ENCODE data around the gene KIF20A.
A peak's percentile ranks its signal among the peaks of the same experiment; 100 is the strongest.

The KIF20A gene

GRCh38 chr5:138159666-138160065 is 19.2 kb upstream of the KIF20A start:
- Histone ChIP-seq H3K27me3 (ENCODE audit: control insufficient read depth, insufficient read depth, low read length) (no peaks in the 10 kb centered on the region), H3K9ac (ENCODE audit: low read depth, low read length) (no peak overlapping the region), H3K4me1 (ENCODE audit: control insufficient read depth, insufficient read depth, low read length) (no peaks in the 10 kb centered on the region), H3K36me3 (ENCODE audit: control insufficient read depth, insufficient read depth, low read length) (peaks cover 66% of the 10 kb centered on the region), H3K9me3 (ENCODE audit: control insufficient read depth, insufficient read depth, low read length) (no peaks in the 10 kb centered on the region), H3K4me3 (ENCODE audit: low read depth, low read length) (no peak overlapping the region)

DNA sequence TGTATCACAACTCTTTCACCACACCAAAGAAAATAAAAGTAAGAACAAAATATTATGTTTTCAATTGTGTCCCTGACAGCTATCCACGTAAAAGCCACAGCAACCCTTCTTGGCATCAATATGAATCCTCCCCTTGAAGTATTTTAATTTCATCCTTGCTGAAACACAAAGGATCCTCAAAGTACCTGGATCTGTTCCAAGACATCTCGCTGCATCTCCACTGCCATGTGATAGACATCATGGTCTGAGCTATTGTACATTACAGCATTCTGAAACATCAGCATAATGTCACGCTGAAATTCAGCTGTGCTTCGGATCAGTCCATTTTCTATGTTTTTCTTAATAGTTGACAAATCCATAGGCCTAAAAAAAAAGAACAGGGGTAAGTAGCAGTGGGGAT is 18.2 kb upstream of the KIF20A start:
- Histone ChIP-seq H3K27me3 (ENCODE audit: control insufficient read depth, insufficient read depth, low read length) (no peaks in the 10 kb centered on the region), H3K4me1 (ENCODE audit: control insufficient read depth, insufficient read depth, low read length) (no peaks in the 10 kb centered on the region), H3K9me3 (ENCODE audit: control insufficient read depth, insufficient read depth, low read length) (no peaks in the 10 kb centered on the region), H3K9ac (ENCODE audit: low read depth, low read length) (no peak overlapping the region), H3K36me3 (ENCODE audit: control insufficient read depth, insufficient read depth, low read length) (peaks cover 72% of the 10 kb centered on the region), H3K4me3 (ENCODE audit: low read depth, low read length) (no peak overlapping the region)

DNA sequence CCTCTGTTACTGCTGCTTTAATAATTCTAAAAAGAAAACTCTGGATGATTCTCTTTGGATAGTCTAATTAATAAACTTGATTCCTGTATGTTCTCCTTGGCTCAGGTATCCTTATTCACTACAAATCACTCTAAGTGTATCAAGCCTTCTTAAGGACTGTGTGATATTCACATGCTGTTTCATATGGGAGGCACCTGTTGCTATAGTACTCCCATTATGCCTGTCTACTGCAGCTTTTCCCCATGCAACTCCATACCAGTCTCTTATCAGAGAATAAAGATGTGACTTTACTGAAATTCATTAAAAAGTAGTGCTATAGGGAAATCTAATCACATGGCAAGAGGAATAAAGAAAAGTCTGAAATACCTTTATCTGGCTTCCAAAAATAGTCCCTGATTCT is 15.2 kb upstream of the KIF20A start:
- Histone ChIP-seq H3K9me3 (ENCODE audit: control insufficient read depth, insufficient read depth, low read length) (no peaks in the 10 kb centered on the region), H3K4me1 (ENCODE audit: control insufficient read depth, insufficient read depth, low read length) (no peaks in the 10 kb centered on the region), H3K27me3 (ENCODE audit: control insufficient read depth, insufficient read depth, low read length) (no peaks in the 10 kb centered on the region), H3K4me3 (ENCODE audit: low read depth, low read length) (no peak overlapping the region), H3K9ac (ENCODE audit: low read depth, low read length) (no peak overlapping the region), H3K36me3 (ENCODE audit: control insufficient read depth, insufficient read depth, low read length) (peaks cover 79% of the 10 kb centered on the region)

DNA sequence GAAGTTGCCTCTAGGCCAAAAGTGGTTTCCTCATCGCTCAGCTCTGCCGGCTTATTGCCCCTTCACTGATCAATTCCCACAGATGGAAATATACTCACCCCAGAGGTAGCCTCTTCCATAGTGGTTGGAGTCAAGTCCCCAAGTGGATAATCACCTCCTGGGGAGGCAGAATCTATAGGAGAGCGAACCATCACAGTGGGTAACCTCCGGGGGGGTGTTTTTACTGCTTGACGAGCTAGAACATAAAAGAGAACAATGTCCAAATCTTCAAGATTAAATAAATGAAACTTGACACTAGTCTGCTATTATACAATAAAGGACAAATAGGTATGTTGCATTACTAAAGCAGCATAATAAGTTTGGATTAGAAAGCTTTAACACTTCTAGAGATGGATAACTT is 9.8 kb upstream of the KIF20A start:
- Histone ChIP-seq H3K36me3 (ENCODE audit: control insufficient read depth, insufficient read depth, low read length) (peaks cover 61% of the 10 kb centered on the region), H3K4me1 (ENCODE audit: control insufficient read depth, insufficient read depth, low read length) (no peaks in the 10 kb centered on the region), H3K4me3 (ENCODE audit: low read depth, low read length) (no peak overlapping the region), H3K9ac (ENCODE audit: low read depth, low read length) (no peak overlapping the region), H3K27me3 (ENCODE audit: control insufficient read depth, insufficient read depth, low read length) (no peaks in the 10 kb centered on the region), H3K9me3 (ENCODE audit: control insufficient read depth, insufficient read depth, low read length) (no peaks in the 10 kb centered on the region)

GRCh38 chr5:138170299-138170698 is 8.6 kb upstream of the KIF20A start:
- Histone ChIP-seq H3K27me3 (ENCODE audit: control insufficient read depth, insufficient read depth, low read length) (no peaks in the 10 kb centered on the region), H3K4me3 (ENCODE audit: low read depth, low read length) (no peak overlapping the region), H3K9ac (ENCODE audit: low read depth, low read length) (no peak overlapping the region), H3K36me3 (ENCODE audit: control insufficient read depth, insufficient read depth, low read length) (peaks cover 53% of the 10 kb centered on the region), H3K9me3 (ENCODE audit: control insufficient read depth, insufficient read depth, low read length) (no peaks in the 10 kb centered on the region), H3K4me1 (ENCODE audit: control insufficient read depth, insufficient read depth, low read length) (no peaks in the 10 kb centered on the region)

DNA sequence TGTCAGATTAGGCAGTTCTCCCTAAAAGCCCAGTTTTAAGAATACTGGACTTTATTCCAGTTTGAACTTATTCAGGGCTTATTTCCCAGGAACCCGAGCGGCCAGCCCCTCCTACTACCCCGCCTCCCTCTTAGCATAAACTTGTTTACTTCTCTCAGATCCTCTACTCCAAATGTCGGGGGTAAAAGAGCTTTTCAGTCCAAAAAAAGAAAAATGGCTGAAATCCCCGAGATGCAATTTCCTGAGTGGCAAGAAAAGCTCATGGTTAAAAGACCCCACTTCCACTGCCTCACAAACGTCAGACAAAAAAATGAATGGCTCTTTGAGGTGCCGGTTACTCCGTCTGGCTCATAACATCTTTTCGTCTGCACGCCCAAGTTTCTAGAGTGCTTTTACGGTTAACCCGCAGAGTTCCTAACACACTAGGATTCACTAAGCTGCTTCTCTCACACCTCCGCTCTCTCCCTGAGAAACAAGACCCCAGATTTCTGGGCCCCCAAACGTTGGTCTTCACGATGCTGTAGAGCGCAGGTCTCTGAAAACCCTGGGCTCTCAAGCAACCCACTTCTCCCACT is 884 bp upstream of the KIF20A start:
- H3K4me3 ChIP-seq (ENCODE audit: low read depth, low read length), result peak overlapping the region; percentile 78
- no peaks in the 10 kb centered on the region for H3K9me3 ChIP-seq (ENCODE audit: control insufficient read depth, insufficient read depth, low read length)
- no peaks in the 10 kb centered on the region for H3K4me1 ChIP-seq (ENCODE audit: control insufficient read depth, insufficient read depth, low read length)
- peaks cover 25% of the 10 kb centered on the region for H3K36me3 ChIP-seq (ENCODE audit: control insufficient read depth, insufficient read depth, low read length)
- peak overlapping the region; percentile 77 for H3K9ac ChIP-seq (ENCODE audit: low read depth, low read length)
- no peaks in the 10 kb centered on the region for H3K27me3 ChIP-seq (ENCODE audit: control insufficient read depth, insufficient read depth, low read length)

- Histone ChIP-seq H3K4me1 (ENCODE audit: control insufficient read depth, insufficient read depth, low read length) (no peaks in the 10 kb centered on the region), H3K36me3 (ENCODE audit: control insufficient read depth, insufficient read depth, low read length) (peaks cover 31% of the 10 kb centered on the region), H3K27me3 (ENCODE audit: control insufficient read depth, insufficient read depth, low read length) (no peaks in the 10 kb centered on the region), H3K9ac (ENCODE audit: low read depth, low read length) (peak overlapping the region; percentile 87), H3K4me3 (ENCODE audit: low read depth, low read length) (peak overlapping the region; percentile 78), H3K9me3 (ENCODE audit: control insufficient read depth, insufficient read depth, low read length) (no peaks in the 10 kb centered on the region)
These were observed 455 bp downstream of the KIF20A start for GRCh38 chr5:138179277-138179857.

- Histone ChIP-seq H3K9me3 (ENCODE audit: control insufficient read depth, insufficient read depth, low read length) (no peaks in the 10 kb centered on the region), H3K4me1 (ENCODE audit: control insufficient read depth, insufficient read depth, low read length) (no peaks in the 10 kb centered on the region), H3K9ac (ENCODE audit: low read depth, low read length) (no peak overlapping the region), H3K27me3 (ENCODE audit: control insufficient read depth, insufficient read depth, low read length) (no peaks in the 10 kb centered on the region), H3K4me3 (ENCODE audit: low read depth, low read length) (peak overlapping the region; percentile 78), H3K36me3 (ENCODE audit: control insufficient read depth, insufficient read depth, low read length) (peaks cover 38% of the 10 kb centered on the region)
These were observed 1.4 kb downstream of the KIF20A start for GRCh38 chr5:138180183-138180782.

DNA sequence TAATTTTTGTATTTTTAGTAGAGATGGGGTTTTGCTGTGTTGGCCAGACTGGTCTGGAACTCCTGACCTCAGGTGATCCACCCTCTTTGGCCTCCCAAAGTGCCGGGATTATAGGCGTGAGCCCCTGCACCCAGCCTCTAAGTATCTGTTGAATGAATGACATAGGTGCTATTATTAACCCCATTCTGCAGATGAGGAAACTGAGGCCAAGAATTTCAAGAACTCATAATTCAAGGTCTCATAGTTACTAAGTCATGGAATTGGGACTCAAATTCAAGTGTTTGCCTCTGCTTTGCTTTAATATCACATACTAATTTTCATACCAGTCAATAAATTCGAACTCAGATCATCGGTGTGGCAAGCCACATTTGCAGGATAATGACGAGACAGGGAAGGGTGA is 1.9 kb downstream of the KIF20A start:
- H3K9ac ChIP-seq (ENCODE audit: low read depth, low read length), result no peak overlapping the region
- H3K27me3 ChIP-seq (ENCODE audit: control insufficient read depth, insufficient read depth, low read length), result no peaks in the 10 kb centered on the region
- no peak overlapping the region for H3K4me3 ChIP-seq (ENCODE audit: low read depth, low read length)
- no peaks in the 10 kb centered on the region for H3K4me1 ChIP-seq (ENCODE audit: control insufficient read depth, insufficient read depth, low read length)
- no peaks in the 10 kb centered on the region for H3K9me3 ChIP-seq (ENCODE audit: control insufficient read depth, insufficient read depth, low read length)
- peaks cover 39% of the 10 kb centered on the region for H3K36me3 ChIP-seq (ENCODE audit: control insufficient read depth, insufficient read depth, low read length)

DNA sequence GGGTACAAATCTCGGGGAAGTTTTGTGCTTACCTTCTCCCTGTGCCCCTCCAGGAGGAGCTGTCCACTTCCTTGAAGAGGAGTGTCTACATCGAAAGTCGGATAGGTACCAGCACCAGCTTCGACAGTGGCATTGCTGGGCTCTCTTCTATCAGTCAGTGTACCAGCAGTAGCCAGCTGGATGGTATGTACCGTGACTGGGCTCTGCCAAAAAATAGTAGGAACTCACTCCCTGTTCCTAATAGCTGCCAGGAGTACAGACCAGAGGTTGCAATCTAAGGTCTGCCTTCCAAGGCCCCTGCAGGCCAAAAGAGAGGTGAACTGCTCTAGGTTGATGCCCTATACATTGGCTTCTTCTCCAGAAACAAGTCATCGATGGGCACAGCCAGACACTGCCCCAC is 3.9 kb downstream of the KIF20A start:
- no peaks in the 10 kb centered on the region for H3K4me1 ChIP-seq (ENCODE audit: control insufficient read depth, insufficient read depth, low read length)
- H3K9ac ChIP-seq (ENCODE audit: low read depth, low read length), result no peak overlapping the region
- peaks cover 46% of the 10 kb centered on the region for H3K36me3 ChIP-seq (ENCODE audit: control insufficient read depth, insufficient read depth, low read length)
- H3K4me3 ChIP-seq (ENCODE audit: low read depth, low read length), result no peak overlapping the region
- H3K9me3 ChIP-seq (ENCODE audit: control insufficient read depth, insufficient read depth, low read length), result no peaks in the 10 kb centered on the region
- H3K27me3 ChIP-seq (ENCODE audit: control insufficient read depth, insufficient read depth, low read length), result no peaks in the 10 kb centered on the region

DNA sequence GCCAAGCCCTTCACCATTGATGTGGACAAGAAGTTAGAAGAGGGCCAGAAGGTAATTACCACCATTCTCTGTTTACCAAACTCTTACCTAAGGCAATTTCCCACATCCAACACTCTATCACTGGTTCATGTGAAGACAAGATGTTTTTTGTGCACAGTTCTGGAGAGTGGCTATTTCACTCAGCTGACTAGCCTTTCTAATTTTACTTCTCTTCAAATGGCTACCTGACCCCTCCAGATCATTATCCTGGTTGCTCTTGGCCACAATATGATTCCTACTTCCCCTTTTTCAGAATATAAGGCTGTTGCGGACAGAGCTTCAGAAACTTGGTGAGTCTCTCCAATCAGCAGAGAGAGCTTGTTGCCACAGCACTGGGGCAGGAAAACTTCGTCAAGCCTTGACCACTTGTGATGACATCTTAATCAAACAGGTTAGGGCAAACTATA is 7.1 kb downstream of the KIF20A start:
- H3K4me1 ChIP-seq (ENCODE audit: control insufficient read depth, insufficient read depth, low read length), result no peaks in the 10 kb centered on the region
- H3K9me3 ChIP-seq (ENCODE audit: control insufficient read depth, insufficient read depth, low read length), result no peaks in the 10 kb centered on the region
- no peak overlapping the region for H3K4me3 ChIP-seq (ENCODE audit: low read depth, low read length)
- H3K36me3 ChIP-seq (ENCODE audit: control insufficient read depth, insufficient read depth, low read length), result peaks cover 57% of the 10 kb centered on the region
- H3K9ac ChIP-seq (ENCODE audit: low read depth, low read length), result no peak overlapping the region
- no peaks in the 10 kb centered on the region for H3K27me3 ChIP-seq (ENCODE audit: control insufficient read depth, insufficient read depth, low read length)

- no peaks in the 10 kb centered on the region for H3K4me1 ChIP-seq (ENCODE audit: control insufficient read depth, insufficient read depth, low read length)
- H3K4me3 ChIP-seq (ENCODE audit: low read depth, low read length), result no peak overlapping the region
- peaks cover 46% of the 10 kb centered on the region for H3K36me3 ChIP-seq (ENCODE audit: control insufficient read depth, insufficient read depth, low read length)
- no peaks in the 10 kb centered on the region for H3K9me3 ChIP-seq (ENCODE audit: control insufficient read depth, insufficient read depth, low read length)
- no peak overlapping the region for H3K9ac ChIP-seq (ENCODE audit: low read depth, low read length)
- H3K27me3 ChIP-seq (ENCODE audit: control insufficient read depth, insufficient read depth, low read length), result no peaks in the 10 kb centered on the region
These were observed 9.7 kb downstream of the KIF20A start for GRCh38 chr5:138188626-138189025.
